ENCODE data around the gene ATP9A. TPM values are rescaled to one million over a fixed set of nuclear protein-coding genes. Genes with fewer than 3 reads are reported as not detected.

The ATP9A gene
- polyA plus RNA-seq, 1 donor from 2014 or later, result 56.1 TPM

GRCh38 chr20:51636123-51636522, 132.1 kb downstream of the ATP9A start:
- Histone ChIP-seq H4K20me1 (ENCODE audit: insufficient read depth) (no peaks in the 10 kb centered on the region), H3K27ac (ENCODE audit: low read length) (no peak overlapping the region), H3K9ac (ENCODE audit: low read length) (no peak overlapping the region), H3K9me2 (ENCODE audit: insufficient read depth, low read length) (no peaks in the 10 kb centered on the region), H3K4me2 (ENCODE audit: low read length) (no peak overlapping the region), H3K4me3 (ENCODE audit: low read length) (no peak overlapping the region), H2AFZ (ENCODE audit: low read depth, low read length) (no peak overlapping the region), H3K9me3 (ENCODE audit: low read length) (no peaks in the 10 kb centered on the region), H3F3A (ENCODE audit: insufficient read depth, low read length, poor library complexity, severe bottlenecking) (no peaks in the 10 kb centered on the region), H3K36me3 (ENCODE audit: insufficient read depth, low read length) (peaks cover 11% of the 10 kb centered on the region), H3K79me2 (replicated peaks; ENCODE audit: insufficient read depth, low read length) (no peaks in the 10 kb centered on the region), H3K27me3 (ENCODE audit: insufficient read depth, low read depth, low read length) (no peaks in the 10 kb centered on the region)
- TF ChIP-seq RAD21 (conservative IDR thresholded peaks at IDR 0.05) (no peak), MXI1 (conservative IDR thresholded peaks at IDR 0.05; ENCODE audit: poor library complexity, severe bottlenecking) (no peak), EZH2 (IDR thresholded peaks at IDR 0.05; ENCODE audit: borderline replicate concordance, insufficient read depth, low read length, poor library complexity, severe bottlenecking) (no peak), TAF1 (IDR thresholded peaks at IDR 0.05; ENCODE audit: low read depth) (no peak), SMC3 (conservative IDR thresholded peaks at IDR 0.05; ENCODE audit: poor library complexity) (no peak), POLR2AphosphoS5 (IDR thresholded peaks at IDR 0.05) (no peak), EP300 (conservative IDR thresholded peaks at IDR 0.05; ENCODE audit: poor library complexity, severe bottlenecking) (no peak), REST (IDR thresholded peaks at IDR 0.05; ENCODE audit: borderline replicate concordance) (no peak)
- TF ChIP-seq, protein P1, sequence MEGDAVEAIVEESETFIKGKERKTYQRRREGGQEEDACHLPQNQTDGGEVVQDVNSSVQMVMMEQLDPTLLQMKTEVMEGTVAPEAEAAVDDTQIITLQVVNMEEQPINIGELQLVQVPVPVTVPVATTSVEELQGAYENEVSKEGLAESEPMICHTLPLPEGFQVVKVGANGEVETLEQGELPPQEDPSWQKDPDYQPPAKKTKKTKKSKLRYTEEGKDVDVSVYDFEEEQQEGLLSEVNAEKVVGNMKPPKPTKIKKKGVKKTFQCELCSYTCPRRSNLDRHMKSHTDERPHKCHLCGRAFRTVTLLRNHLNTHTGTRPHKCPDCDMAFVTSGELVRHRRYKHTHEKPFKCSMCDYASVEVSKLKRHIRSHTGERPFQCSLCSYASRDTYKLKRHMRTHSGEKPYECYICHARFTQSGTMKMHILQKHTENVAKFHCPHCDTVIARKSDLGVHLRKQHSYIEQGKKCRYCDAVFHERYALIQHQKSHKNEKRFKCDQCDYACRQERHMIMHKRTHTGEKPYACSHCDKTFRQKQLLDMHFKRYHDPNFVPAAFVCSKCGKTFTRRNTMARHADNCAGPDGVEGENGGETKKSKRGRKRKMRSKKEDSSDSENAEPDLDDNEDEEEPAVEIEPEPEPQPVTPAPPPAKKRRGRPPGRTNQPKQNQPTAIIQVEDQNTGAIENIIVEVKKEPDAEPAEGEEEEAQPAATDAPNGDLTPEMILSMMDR (IDR thresholded peaks at IDR 0.05; ENCODE audit: poor library complexity, severe bottlenecking), result no peak

GRCh38 chr20:51635680-51636079, 132.5 kb downstream of the ATP9A start:
- Histone ChIP-seq H3K27ac (ENCODE audit: low read length) (no peak overlapping the region), H2AFZ (ENCODE audit: low read depth, low read length) (no peak overlapping the region), H3K27me3 (ENCODE audit: insufficient read depth, low read depth, low read length) (no peaks in the 10 kb centered on the region), H3K4me2 (ENCODE audit: low read length) (no peak overlapping the region), H3F3A (ENCODE audit: insufficient read depth, low read length, poor library complexity, severe bottlenecking) (no peaks in the 10 kb centered on the region), H3K9ac (ENCODE audit: low read length) (no peak overlapping the region), H4K20me1 (ENCODE audit: insufficient read depth) (no peaks in the 10 kb centered on the region), H3K9me3 (ENCODE audit: low read length) (no peaks in the 10 kb centered on the region), H3K4me3 (ENCODE audit: low read length) (no peak overlapping the region), H3K79me2 (replicated peaks; ENCODE audit: insufficient read depth, low read length) (no peaks in the 10 kb centered on the region), H3K36me3 (ENCODE audit: insufficient read depth, low read length) (peaks cover 11% of the 10 kb centered on the region), H3K9me2 (ENCODE audit: insufficient read depth, low read length) (no peaks in the 10 kb centered on the region)
- TF ChIP-seq EZH2 (IDR thresholded peaks at IDR 0.05; ENCODE audit: borderline replicate concordance, insufficient read depth, low read length, poor library complexity, severe bottlenecking) (no peak), SMC3 (conservative IDR thresholded peaks at IDR 0.05; ENCODE audit: poor library complexity) (no peak), RAD21 (conservative IDR thresholded peaks at IDR 0.05) (no peak), TAF1 (IDR thresholded peaks at IDR 0.05; ENCODE audit: low read depth) (no peak), REST (IDR thresholded peaks at IDR 0.05; ENCODE audit: borderline replicate concordance) (no peak), MXI1 (conservative IDR thresholded peaks at IDR 0.05; ENCODE audit: poor library complexity, severe bottlenecking) (no peak), POLR2AphosphoS5 (IDR thresholded peaks at IDR 0.05) (no peak), EP300 (conservative IDR thresholded peaks at IDR 0.05; ENCODE audit: poor library complexity, severe bottlenecking) (no peak)
- TF ChIP-seq, protein P1 (IDR thresholded peaks at IDR 0.05; ENCODE audit: poor library complexity, severe bottlenecking), result no peak

Data from neural cell (in vitro differentiated cells).